ENCODE measurements around the gene NHERF2. TPM values are rescaled to one million over a fixed set of nuclear protein-coding genes. Genes with fewer than 3 reads are reported as not detected.

The NHERF2 gene
- total RNA-seq, 2 experiments from 2014 or later, result 1.9 to 2.7 TPM

- DNase-seq (no peak), ATAC-seq (no peak)
- CTCF ChIA-PET, result no interaction called here
- H3K9me3 Mint-ChIP-seq (ENCODE audit: low read depth), result no peaks in the 10 kb centered on the region
- no peak overlapping the region for H3K27ac Mint-ChIP-seq
- H3K4me3 Mint-ChIP-seq, result no peak overlapping the region
- POLR2A ChIA-PET, result no interaction called here
- H3K4me1 Mint-ChIP-seq, result peaks cover 14% of the 10 kb centered on the region
- intact Hi-C loops (cut with DNase I, micrococcal nuclease), result no loop called here
- peaks cover 1% of the 10 kb centered on the region for H3K36me3 Mint-ChIP-seq (ENCODE audit: low read depth)
- no peaks in the 10 kb centered on the region for H3K27me3 Mint-ChIP-seq
These were observed 17.2 kb downstream of the NHERF2 start for GRCh38 chr16:2043667-2044451.

GRCh38 chr16:2044541-2044940, 17.8 kb downstream of the NHERF2 start:
- POLR2A ChIA-PET, result no interaction called here
- ATAC-seq (no peak), DNase-seq (no peak)
- Mint-ChIP-seq H3K4me1 (peaks cover 18% of the 10 kb centered on the region), H3K36me3 (ENCODE audit: low read depth) (peaks cover 1% of the 10 kb centered on the region), H3K27me3 (no peaks in the 10 kb centered on the region), H3K9me3 (ENCODE audit: low read depth) (no peaks in the 10 kb centered on the region), H3K4me3 (no peak overlapping the region), H3K27ac (no peak overlapping the region)
- intact Hi-C loops (cut with DNase I, micrococcal nuclease), result no loop called here
- CTCF ChIA-PET, result no interaction called here

DNA sequence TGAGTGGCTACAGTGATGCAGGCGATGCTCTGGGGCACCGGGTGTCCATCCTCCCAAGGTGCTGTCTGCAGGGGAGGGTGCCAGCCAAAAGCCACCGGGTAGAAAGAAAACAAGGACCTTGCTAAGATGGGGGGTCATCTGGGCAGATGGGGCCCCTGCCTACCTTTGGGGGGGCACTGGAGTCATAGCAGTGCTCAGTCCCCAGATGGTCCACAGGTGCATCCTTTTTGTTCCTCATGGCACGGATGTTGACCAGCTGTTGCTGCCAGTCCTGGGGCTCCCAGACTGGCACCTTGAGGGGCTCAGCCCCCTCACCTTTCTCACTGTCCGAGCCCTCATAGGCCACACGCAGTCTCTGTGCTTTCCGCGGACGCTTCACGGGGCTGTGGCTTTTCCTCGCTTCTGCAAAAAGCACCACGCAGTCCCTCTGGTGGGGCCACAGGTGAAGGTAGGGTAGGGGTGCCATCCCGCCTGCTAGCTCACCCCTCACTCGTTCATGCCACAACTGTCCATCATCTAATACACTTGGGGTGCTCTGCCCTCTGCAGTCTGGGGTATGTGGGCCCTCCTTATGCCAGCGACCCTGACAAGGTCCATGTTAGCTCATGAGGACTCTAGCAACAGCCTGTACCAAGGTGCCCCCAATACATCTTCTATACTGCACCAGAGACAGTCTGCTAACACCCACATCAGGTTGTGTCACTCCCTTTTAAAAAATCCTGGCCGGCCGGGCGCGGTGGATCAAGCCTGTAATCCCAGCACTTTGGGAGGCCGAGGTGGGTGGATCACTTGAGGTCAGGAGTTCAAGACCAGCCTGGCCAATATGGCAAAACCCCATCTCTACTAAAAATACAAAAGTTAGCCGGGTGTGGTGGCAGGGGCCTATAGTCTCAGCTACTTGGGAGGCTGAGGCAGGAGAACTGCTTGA, 19.5 kb downstream of the NHERF2 start:
- Mint-ChIP-seq H3K9me3 (ENCODE audit: low read depth) (no peaks in the 10 kb centered on the region), H3K27me3 (no peaks in the 10 kb centered on the region), H3K36me3 (ENCODE audit: low read depth) (peaks cover 1% of the 10 kb centered on the region), H3K4me1 (peaks cover 18% of the 10 kb centered on the region), H3K27ac (peak overlapping the region; percentile 31), H3K4me3 (peak overlapping the region; percentile 89)
- ChIA-PET CTCF (interaction anchor here (1.0 to 1.9 kb wide), 2 partner anchors 90 to 94 kb away, joined by 3 to 4 read pairs; partner anchors contain the start of gene PKD1), POLR2A (interaction anchor here (0.6 to 1.5 kb wide), 3 partner anchors 19 to 219 kb away, joined by 3 to 8 read pairs (median 3); partner anchors contain the start of genes FAHD1, NHERF2 and RPS2)
- ATAC-seq (no peak), DNase-seq (no peak)
- intact Hi-C loops (cut with DNase I, micrococcal nuclease), result loop anchor here in 1 of 2 experiments (2.0 to 5.0 kb wide), 5 partner anchors 81 to 979 kb away; partner anchors contain the start of genes CCNF, MAPK8IP3, RPS2 and THOC6

GRCh38 chr16:2046893-2047329, 20.2 kb downstream of the NHERF2 start:
- no peak for ATAC-seq

DNA sequence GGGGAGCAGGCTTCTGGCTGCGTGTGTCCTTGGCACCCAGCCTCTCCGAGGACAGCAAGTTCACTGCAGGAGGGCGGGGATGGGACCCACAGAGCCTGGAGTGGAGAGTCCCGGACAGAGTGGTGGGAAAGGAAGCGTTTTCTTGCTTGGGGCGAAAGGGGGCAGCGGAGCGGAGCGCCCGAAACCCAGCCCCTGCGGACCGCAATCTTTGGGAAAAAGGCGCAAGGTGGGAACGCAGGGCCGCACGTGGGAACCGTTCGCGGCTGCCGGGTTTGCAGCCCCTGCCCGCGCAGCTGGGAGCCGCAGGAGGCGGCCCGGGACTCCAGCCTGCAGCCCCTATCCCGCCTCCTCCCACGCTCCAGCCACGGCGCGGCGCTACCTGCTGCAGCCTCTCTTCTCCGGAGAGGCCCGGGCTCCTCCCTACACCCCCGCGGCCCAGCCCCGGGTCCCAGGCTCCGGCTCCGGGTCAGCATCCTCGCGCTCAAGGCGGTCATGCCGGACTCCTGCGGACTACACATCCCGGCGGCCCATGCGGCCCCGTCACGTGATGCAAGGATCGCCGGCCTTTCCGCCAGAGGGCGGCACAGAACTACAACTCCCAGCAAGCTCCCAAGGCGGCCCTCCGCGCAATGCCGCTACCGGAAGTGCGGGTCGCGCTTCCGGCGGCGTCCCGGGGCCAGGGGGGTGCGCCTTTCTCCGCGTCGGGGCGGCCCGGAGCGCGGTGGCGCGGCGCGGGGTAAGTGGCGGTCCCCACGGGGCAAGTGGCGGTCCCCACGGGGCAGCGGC, 20.8 kb downstream of the NHERF2 start, which contains the start of the genes NTHL1 and TSC2:
TSS of gene NTHL1 (minus strand) at position 505 of the 786 bp plus-strand sequence. CDS start at position 494, 11 bp downstream.
TSS of gene TSC2 (plus strand) at position 656 of the 786 bp plus-strand sequence. CDS start 631 bp downstream, outside the sequence.
- H3K9me3 Mint-ChIP-seq (ENCODE audit: low read depth), result no peaks in the 10 kb centered on the region
- CTCF ChIA-PET, result interaction anchor here (0.6 to 1.9 kb wide), 12 partner anchors 18 to 569 kb away, joined by 3 to 8 read pairs (median 4); partner anchors contain the start of genes PKD1, RPS2 and TRAF7
- intact Hi-C loops (cut with DNase I, micrococcal nuclease), result loop anchor here in 1 of 2 experiments (1.0 to 5.0 kb wide), 19 partner anchors 24 to 977 kb away; partner anchors contain the start of genes ABCA3, ATP6V0C, CCNF and E4F1
- H3K4me1 Mint-ChIP-seq, result peaks cover 18% of the 10 kb centered on the region
- peak; percentile 97 for DNase-seq
- peak; percentile 97 for ATAC-seq
- peaks cover 1% of the 10 kb centered on the region for H3K36me3 Mint-ChIP-seq (ENCODE audit: low read depth)
- no peaks in the 10 kb centered on the region for H3K27me3 Mint-ChIP-seq
- peak within 1 kb of the TSS; percentile 85 for H3K27ac Mint-ChIP-seq
- H3K4me3 Mint-ChIP-seq, result peak within 1 kb of the TSS; percentile 89
- POLR2A ChIA-PET, result interaction anchor here (0.6 to 1.5 kb wide), 3 partner anchors 83 to 205 kb away, joined by 8 to 12 read pairs (median 8); partner anchors contain the start of genes RPS2 and TRAF7

More at GRCh38 chr16:2046893-2047329, 20.2 kb downstream of the NHERF2 start:
- peaks cover 18% of the 10 kb centered on the region for H3K4me1 Mint-ChIP-seq
- H3K9me3 Mint-ChIP-seq (ENCODE audit: low read depth), result no peaks in the 10 kb centered on the region
- H3K27ac Mint-ChIP-seq, result peak overlapping the region; percentile 85
- H3K36me3 Mint-ChIP-seq (ENCODE audit: low read depth), result peaks cover 1% of the 10 kb centered on the region
- ChIA-PET POLR2A (interaction anchor here (0.6 to 1.5 kb wide), 3 partner anchors 20 to 220 kb away, joined by 3 to 8 read pairs (median 3); partner anchors contain the start of genes FAHD1, NHERF2 and RPS2), CTCF (interaction anchor here (0.6 to 1.9 kb wide), 5 partner anchors 89 to 569 kb away, joined by 3 to 8 read pairs (median 4); partner anchors contain the start of genes PKD1 and TRAF7)
- intact Hi-C loops (cut with DNase I, micrococcal nuclease), result loop anchor here in 1 of 2 experiments (1.0 to 5.0 kb wide), 18 partner anchors 24 to 978 kb away; partner anchors contain the start of genes ABCA3, CCNF, E4F1 and JPT2
- H3K4me3 Mint-ChIP-seq, result peak overlapping the region; percentile 89
- H3K27me3 Mint-ChIP-seq, result no peaks in the 10 kb centered on the region
- no peak for DNase-seq

DNA sequence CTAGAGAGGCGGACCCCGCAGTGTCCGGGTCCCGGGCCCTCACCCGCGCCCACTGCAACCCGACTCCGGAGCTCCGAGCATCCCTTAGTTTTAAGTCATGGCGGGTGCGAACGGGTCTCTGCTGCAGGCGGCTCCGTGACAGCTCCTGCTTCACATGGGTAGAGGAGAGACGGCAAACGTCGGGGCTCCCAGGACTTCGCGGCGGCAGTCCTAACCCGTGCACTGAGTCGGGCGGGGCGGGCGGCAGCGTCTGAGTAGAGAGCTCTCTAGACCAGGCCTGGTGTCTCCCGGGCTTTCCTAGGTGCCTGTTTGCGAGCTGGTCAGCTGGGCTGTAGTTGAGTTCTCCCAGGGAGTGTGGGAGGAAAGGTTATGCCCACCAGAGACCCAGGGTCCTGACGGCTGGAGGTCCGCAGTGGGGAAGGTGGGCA, 21.4 kb downstream of the NHERF2 start:
- peak overlapping the region; percentile 89 for H3K4me3 Mint-ChIP-seq
- H3K4me1 Mint-ChIP-seq, result peaks cover 18% of the 10 kb centered on the region
- DNase-seq (peak; percentile 52), ATAC-seq (peak; percentile 28)
- H3K9me3 Mint-ChIP-seq (ENCODE audit: low read depth), result no peaks in the 10 kb centered on the region
- H3K27ac Mint-ChIP-seq, result peak overlapping the region; percentile 83
- ChIA-PET CTCF (interaction anchor here (0.5 to 1.9 kb wide), 10 partner anchors 18 to 274 kb away, joined by 3 to 8 read pairs (median 4); partner anchors contain the start of genes PKD1, RPS2 and TRAF7), POLR2A (interaction anchor here (0.6 to 1.5 kb wide), 3 partner anchors 83 to 205 kb away, joined by 8 to 12 read pairs (median 8); partner anchors contain the start of genes RPS2 and TRAF7)
- H3K36me3 Mint-ChIP-seq (ENCODE audit: low read depth), result peaks cover 1% of the 10 kb centered on the region
- no peaks in the 10 kb centered on the region for H3K27me3 Mint-ChIP-seq
- intact Hi-C loops (cut with DNase I, micrococcal nuclease), result loop anchor here in 1 of 2 experiments (1.0 to 5.0 kb wide), 2 partner anchors 341 to 465 kb away; partner anchors contain the start of genes ATP6V0C and MAPK8IP3

DNA sequence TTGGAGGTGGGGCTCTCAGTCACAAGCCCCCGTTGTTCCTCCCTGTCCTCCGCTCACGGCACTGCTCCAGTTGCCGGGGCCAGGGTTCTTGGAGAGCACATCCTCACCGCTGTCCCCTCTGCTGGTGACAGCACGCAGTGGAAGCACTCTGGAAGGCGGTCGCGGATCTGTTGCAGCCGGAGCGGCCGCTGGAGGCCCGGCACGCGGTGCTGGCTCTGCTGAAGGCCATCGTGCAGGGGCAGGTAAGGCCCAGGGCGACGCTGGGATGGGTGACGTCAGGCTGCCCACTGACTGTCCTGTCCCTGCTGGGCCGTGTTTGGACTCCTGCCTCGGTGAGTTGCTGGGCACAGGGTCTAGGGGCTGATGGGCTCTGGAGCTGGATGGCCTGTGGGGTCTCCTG, 26.5 kb downstream of the NHERF2 start:
- H3K4me3 Mint-ChIP-seq, result no peak overlapping the region
- CTCF ChIA-PET, result no interaction called here

DNA sequence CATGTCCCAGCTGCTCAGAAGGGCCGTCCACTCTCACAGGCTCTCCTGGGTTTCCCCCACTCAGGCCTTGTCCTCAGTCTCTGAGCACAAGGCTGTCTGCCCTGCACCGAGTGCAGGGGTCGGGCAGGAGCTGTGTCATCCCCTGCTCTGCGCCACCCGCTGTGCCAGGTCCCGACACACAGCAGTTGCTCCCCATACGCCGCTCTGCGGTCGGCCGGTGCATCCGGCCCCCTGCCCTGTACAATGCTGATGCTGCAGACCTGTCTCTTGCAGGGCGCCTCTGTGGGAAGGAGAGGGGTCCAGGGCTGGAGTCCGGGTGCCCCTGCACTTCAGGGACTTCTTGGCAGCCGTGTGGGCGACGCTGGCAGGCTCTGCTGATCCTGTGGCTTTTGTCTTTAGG, 27.2 kb downstream of the NHERF2 start:
- Mint-ChIP-seq H3K27me3 (no peaks in the 10 kb centered on the region), H3K27ac (no peak overlapping the region), H3K4me1 (peaks cover 4% of the 10 kb centered on the region), H3K4me3 (no peak overlapping the region), H3K36me3 (ENCODE audit: low read depth) (peaks cover 1% of the 10 kb centered on the region), H3K9me3 (ENCODE audit: low read depth) (no peaks in the 10 kb centered on the region)
- ATAC-seq, result no peak
- DNase-seq, result no peak
- intact Hi-C loops (cut with DNase I, micrococcal nuclease), result no loop called here
- ChIA-PET CTCF (interaction anchor here (0.6 kb wide), 1 partner anchor 424 kb away, joined by 3 read pairs; no protein-coding TSS in a partner anchor), POLR2A (no interaction called here)

More for the DNA sequence above, 26.5 kb downstream of the NHERF2 start:
- no peak overlapping the region for H3K27ac Mint-ChIP-seq
- intact Hi-C loops (cut with DNase I, micrococcal nuclease), result no loop called here
- no peaks in the 10 kb centered on the region for H3K9me3 Mint-ChIP-seq (ENCODE audit: low read depth)
- H3K36me3 Mint-ChIP-seq (ENCODE audit: low read depth), result peaks cover 1% of the 10 kb centered on the region
- DNase-seq (no peak), ATAC-seq (no peak)
- no peaks in the 10 kb centered on the region for H3K27me3 Mint-ChIP-seq
- H3K4me1 Mint-ChIP-seq, result peaks cover 10% of the 10 kb centered on the region
- POLR2A ChIA-PET, result no interaction called here

DNA sequence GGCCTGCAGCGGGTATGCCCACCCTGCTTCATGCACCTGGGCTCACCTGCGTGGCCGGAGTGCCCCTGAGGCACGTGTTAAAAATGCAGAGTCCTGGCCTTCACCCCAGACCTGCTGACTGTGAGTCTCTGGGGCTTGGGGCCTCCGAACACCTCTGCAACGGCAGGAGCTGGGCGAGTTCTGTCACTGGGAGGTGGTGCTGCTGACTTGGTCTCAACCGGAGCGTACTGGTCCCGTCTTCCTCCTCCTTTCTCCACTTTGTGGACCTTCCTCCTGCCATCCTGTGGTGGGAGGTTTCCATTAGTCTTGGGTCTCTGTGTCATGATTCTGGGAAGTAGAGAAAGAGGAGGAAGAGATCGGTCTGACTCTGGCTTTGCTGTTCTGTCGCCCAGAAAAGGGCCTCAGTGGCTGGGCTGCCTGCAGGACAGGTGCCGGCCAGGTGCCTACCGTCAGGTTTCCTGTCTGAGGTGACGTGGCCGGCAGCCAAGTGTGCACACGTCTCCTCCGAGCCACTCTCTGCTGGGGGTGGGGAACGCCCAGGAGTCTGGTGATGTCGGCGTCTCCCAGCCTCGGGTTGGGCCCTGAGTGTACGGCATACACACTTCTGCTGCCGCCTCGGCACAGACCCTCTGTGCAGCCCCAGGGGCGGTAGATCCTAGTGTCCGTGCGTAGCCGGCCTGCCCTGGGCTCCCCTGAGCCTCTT, 28.0 kb downstream of the NHERF2 start:
- ChIA-PET POLR2A (no interaction called here), CTCF (interaction anchor here (0.6 kb wide), 2 partner anchors 140 to 423 kb away, joined by 3 read pairs; no protein-coding TSS in a partner anchor)
- peaks cover 1% of the 10 kb centered on the region for H3K36me3 Mint-ChIP-seq (ENCODE audit: low read depth)
- no peak overlapping the region for H3K4me3 Mint-ChIP-seq
- intact Hi-C loops (cut with DNase I, micrococcal nuclease), result no loop called here
- no peak for ATAC-seq
- H3K27ac Mint-ChIP-seq, result no peak overlapping the region
- H3K27me3 Mint-ChIP-seq, result no peaks in the 10 kb centered on the region
- H3K4me1 Mint-ChIP-seq, result no peaks in the 10 kb centered on the region
- DNase-seq, result no peak
- no peaks in the 10 kb centered on the region for H3K9me3 Mint-ChIP-seq (ENCODE audit: low read depth)

Measured in activated CD4-positive, alpha-beta T cell treated with anti-CD3 and anti-CD28 coated beads for 36 hours (primary cell).